ENCODE data around the gene HLA-A. TPM values are rescaled to one million over a fixed set of nuclear protein-coding genes. Genes with fewer than 3 reads are reported as not detected.

The HLA-A gene
- total RNA-seq, 3 donors from 2014 or later (not counting 1 experiment from before 2014, with no cell fraction given), result 2,088 to 2,855 (median 2,731) TPM

DNA sequence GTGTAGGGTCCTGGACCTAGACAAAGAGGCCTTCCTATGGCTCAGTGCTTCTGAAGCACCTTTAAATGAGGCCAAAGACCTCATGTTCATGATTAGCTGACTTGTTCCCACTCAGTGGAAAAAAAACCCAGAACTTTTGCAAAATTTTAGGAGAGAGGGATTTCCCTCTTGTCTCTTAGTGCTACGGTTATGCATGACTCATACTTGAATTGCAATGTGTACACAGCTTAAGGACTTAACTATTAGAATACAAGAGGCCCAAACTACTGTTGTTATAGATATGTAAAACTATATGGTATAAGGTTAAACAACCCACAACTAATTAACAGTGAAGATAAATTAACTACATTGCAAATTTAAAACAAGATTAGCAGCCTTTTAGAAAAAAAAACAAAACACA lies 32.3 kb upstream of the HLA-A start:
- ATAC-seq (no peak), DNase-seq (no peak)
- no peak overlapping the region for H3K27ac ChIP-seq (ENCODE audit: low read length)
- H3K9me3 Mint-ChIP-seq, result no peaks in the 10 kb centered on the region
- no peaks in the 10 kb centered on the region for H3K36me3 ChIP-seq (ENCODE audit: control insufficient read depth, insufficient read depth, low read length)
- H3K4me1 Mint-ChIP-seq, result no peaks in the 10 kb centered on the region
- intact Hi-C loops (cut with micrococcal nuclease), result no loop called here
- no peaks in the 10 kb centered on the region for H3K27me3 ChIP-seq (ENCODE audit: control insufficient read depth, insufficient read depth, low read length)
- H3K27me3 Mint-ChIP-seq (ENCODE audit: low read depth in 2 of 2), result peaks cover 0 to 25% of the 10 kb centered on the region in 2 donors
- no CpG with 5 or more reads among the region's 1 CpG for WGBS (ENCODE audit: insufficient coverage)
- no peaks in the 10 kb centered on the region for H3K9me3 ChIP-seq (ENCODE audit: control insufficient read depth, insufficient read depth, low read length)
- H3K27ac Mint-ChIP-seq, result no peak overlapping the region
- TF ChIP-seq, protein P1, sequence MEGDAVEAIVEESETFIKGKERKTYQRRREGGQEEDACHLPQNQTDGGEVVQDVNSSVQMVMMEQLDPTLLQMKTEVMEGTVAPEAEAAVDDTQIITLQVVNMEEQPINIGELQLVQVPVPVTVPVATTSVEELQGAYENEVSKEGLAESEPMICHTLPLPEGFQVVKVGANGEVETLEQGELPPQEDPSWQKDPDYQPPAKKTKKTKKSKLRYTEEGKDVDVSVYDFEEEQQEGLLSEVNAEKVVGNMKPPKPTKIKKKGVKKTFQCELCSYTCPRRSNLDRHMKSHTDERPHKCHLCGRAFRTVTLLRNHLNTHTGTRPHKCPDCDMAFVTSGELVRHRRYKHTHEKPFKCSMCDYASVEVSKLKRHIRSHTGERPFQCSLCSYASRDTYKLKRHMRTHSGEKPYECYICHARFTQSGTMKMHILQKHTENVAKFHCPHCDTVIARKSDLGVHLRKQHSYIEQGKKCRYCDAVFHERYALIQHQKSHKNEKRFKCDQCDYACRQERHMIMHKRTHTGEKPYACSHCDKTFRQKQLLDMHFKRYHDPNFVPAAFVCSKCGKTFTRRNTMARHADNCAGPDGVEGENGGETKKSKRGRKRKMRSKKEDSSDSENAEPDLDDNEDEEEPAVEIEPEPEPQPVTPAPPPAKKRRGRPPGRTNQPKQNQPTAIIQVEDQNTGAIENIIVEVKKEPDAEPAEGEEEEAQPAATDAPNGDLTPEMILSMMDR (IDR thresholded peaks at IDR 0.05), result no peak
- no peak overlapping the region for H3K4me3 ChIP-seq (ENCODE audit: low read length)
- H3K36me3 Mint-ChIP-seq, result no peaks in the 10 kb centered on the region
- H3K4me3 Mint-ChIP-seq, result no peak overlapping the region
- H3K4me1 ChIP-seq (ENCODE audit: control insufficient read depth, insufficient read depth, low read length), result no peaks in the 10 kb centered on the region

DNA sequence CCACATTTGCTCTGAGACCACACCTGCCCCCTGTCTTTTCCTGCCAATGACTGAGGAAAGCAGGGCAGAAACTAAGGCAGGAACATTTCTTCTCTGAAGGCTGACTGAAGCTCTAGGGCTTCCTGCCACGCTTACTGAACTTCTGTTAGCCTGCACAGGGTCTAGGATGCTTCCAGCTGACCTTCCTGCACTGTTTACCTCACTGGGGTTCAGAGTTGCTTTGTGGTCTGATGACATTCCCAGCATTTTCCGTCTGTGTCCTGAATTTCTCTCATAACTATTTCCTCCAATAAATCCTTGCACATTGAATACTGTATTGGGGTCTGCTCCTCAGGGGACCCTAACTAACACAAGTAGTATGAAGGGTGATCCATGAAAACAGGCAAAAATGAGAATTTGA lies 29.5 kb upstream of the HLA-A start:
- Mint-ChIP-seq H3K27me3 (ENCODE audit: low read depth in 2 of 2) (peaks cover 0 to 23% of the 10 kb centered on the region in 2 donors), H3K9me3 (no peaks in the 10 kb centered on the region), H3K27ac (no peak overlapping the region), H3K4me3 (no peak overlapping the region), H3K36me3 (no peaks in the 10 kb centered on the region), H3K4me1 (no peaks in the 10 kb centered on the region)
- Histone ChIP-seq H3K36me3 (ENCODE audit: control insufficient read depth, insufficient read depth, low read length) (no peaks in the 10 kb centered on the region), H3K9me3 (ENCODE audit: control insufficient read depth, insufficient read depth, low read length) (no peaks in the 10 kb centered on the region), H3K27me3 (ENCODE audit: control insufficient read depth, insufficient read depth, low read length) (no peaks in the 10 kb centered on the region), H3K4me3 (ENCODE audit: low read length) (no peak overlapping the region), H3K27ac (ENCODE audit: low read length) (no peak overlapping the region), H3K4me1 (ENCODE audit: control insufficient read depth, insufficient read depth, low read length) (no peaks in the 10 kb centered on the region)
- DNase-seq (no peak), ATAC-seq (no peak)
- TF ChIP-seq, protein P1 (IDR thresholded peaks at IDR 0.05), result no peak
- intact Hi-C loops (cut with micrococcal nuclease), result no loop called here
- 75% methylated on average over 2 of the region's 2 CpGs for WGBS (ENCODE audit: insufficient coverage)

DNA sequence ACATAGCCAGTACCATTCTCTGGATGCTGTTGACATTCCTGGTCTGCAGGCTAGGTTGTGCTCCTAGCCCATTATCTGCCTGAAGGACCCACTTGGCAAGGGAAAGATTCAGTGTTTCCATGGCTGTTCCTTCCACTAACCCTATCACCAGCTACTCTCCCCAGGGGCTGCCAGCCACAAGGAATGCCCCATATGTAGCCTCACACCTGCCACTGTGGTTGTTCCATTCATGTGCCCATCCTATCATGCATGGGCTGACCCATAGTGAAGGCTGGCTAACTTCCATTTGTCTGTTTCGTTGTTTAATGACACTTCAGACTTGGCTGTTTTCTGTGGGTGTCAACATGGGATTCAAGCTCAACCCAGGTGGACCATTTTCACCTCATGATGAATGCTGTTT lies 25.6 kb upstream of the HLA-A start:
- TF ChIP-seq, protein P1 (IDR thresholded peaks at IDR 0.05), result no peak
- ATAC-seq (no peak), DNase-seq (no peak)
- no peaks in the 10 kb centered on the region for H3K36me3 Mint-ChIP-seq
- H3K9me3 ChIP-seq (ENCODE audit: control insufficient read depth, insufficient read depth, low read length), result no peaks in the 10 kb centered on the region
- no peaks in the 10 kb centered on the region for H3K27me3 ChIP-seq (ENCODE audit: control insufficient read depth, insufficient read depth, low read length)
- H3K4me1 Mint-ChIP-seq, result no peaks in the 10 kb centered on the region
- WGBS (ENCODE audit: insufficient coverage), result 90% methylated on average over 1 of the region's 1 CpG
- no peak overlapping the region for H3K4me3 Mint-ChIP-seq
- H3K27ac Mint-ChIP-seq, result no peak overlapping the region
- peaks cover 0 to 20% of the 10 kb centered on the region in 2 donors for H3K27me3 Mint-ChIP-seq (ENCODE audit: low read depth in 2 of 2)
- no peaks in the 10 kb centered on the region for H3K4me1 ChIP-seq (ENCODE audit: control insufficient read depth, insufficient read depth, low read length)
- H3K4me3 ChIP-seq (ENCODE audit: low read length), result no peak overlapping the region
- H3K9me3 Mint-ChIP-seq, result no peaks in the 10 kb centered on the region
- no peaks in the 10 kb centered on the region for H3K36me3 ChIP-seq (ENCODE audit: control insufficient read depth, insufficient read depth, low read length)
- intact Hi-C loops (cut with micrococcal nuclease), result no loop called here
- H3K27ac ChIP-seq (ENCODE audit: low read length), result no peak overlapping the region

DNA sequence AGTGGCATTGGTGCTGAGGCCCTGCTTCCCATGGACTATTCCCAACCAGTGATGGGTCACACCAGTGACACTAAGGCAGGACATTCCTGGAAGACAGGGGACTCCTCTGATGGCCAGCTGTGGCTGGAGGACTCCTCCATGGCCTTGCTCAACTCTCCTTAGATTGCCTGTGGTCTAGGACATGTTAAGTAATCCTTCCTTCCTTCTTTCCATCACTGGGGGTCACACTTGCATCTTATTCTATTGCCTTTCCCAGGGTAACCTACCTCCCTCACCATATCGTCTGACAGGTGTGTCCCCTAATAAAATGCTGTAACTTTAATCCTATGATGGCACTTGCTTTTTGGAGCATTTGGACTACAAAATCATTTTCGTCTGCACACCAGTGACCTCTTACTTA lies 24.5 kb upstream of the HLA-A start:
- Histone ChIP-seq H3K27me3 (ENCODE audit: control insufficient read depth, insufficient read depth, low read length) (no peaks in the 10 kb centered on the region), H3K36me3 (ENCODE audit: control insufficient read depth, insufficient read depth, low read length) (no peaks in the 10 kb centered on the region), H3K4me1 (ENCODE audit: control insufficient read depth, insufficient read depth, low read length) (no peaks in the 10 kb centered on the region), H3K4me3 (ENCODE audit: low read length) (no peak overlapping the region), H3K27ac (ENCODE audit: low read length) (no peak overlapping the region), H3K9me3 (ENCODE audit: control insufficient read depth, insufficient read depth, low read length) (no peaks in the 10 kb centered on the region)
- intact Hi-C loops (cut with micrococcal nuclease), result no loop called here
- ATAC-seq, result no peak
- H3K4me3 Mint-ChIP-seq, result no peak overlapping the region
- no peaks in the 10 kb centered on the region for H3K36me3 Mint-ChIP-seq
- H3K27me3 Mint-ChIP-seq (ENCODE audit: low read depth in 2 of 2), result peaks cover 0 to 9% of the 10 kb centered on the region in 2 donors
- DNase-seq, result peak in 1 of 2 donors; percentile 27
- H3K9me3 Mint-ChIP-seq, result no peaks in the 10 kb centered on the region
- TF ChIP-seq, protein P1 (IDR thresholded peaks at IDR 0.05), result no peak
- H3K27ac Mint-ChIP-seq, result no peak overlapping the region
- WGBS (ENCODE audit: insufficient coverage), result 80% methylated on average over 2 of the region's 2 CpGs
- no peaks in the 10 kb centered on the region for H3K4me1 Mint-ChIP-seq
